HepG2 (cell line): ENCODE measurements around the gene PRM2. TPM values are rescaled to one million over a fixed set of nuclear protein-coding genes. Genes with fewer than 3 reads are reported as not detected.

ENCODE experiments used
- ARNT2 ChIP-seq: sonication (generic); formaldehyde crosslinking; IDR thresholded peaks from 2 replicates; pipeline ENCODE4 v1.8.0; 2022; ENCODE audit warnings: mild to moderate bottlenecking, low read depth, missing genetic modification reagents, moderate library complexity
- IRF2 ChIP-seq: IDR thresholded peaks from 2 replicates; pipeline ENCODE4 v1.6.1; 2018; ENCODE audit warnings: missing genetic modification reagents, missing compliant biosample characterization
- NFATC3 ChIP-seq: sonication (generic); formaldehyde crosslinking; IDR thresholded peaks from 2 replicates; pipeline ENCODE4 v1.5.1; 2020; ENCODE audit warnings: mild to moderate bottlenecking, missing genetic modification reagents
- SALL1 ChIP-seq: sonication (generic); formaldehyde crosslinking; IDR thresholded peaks from 2 replicates; pipeline ENCODE4 v1.8.0; 2022; ENCODE audit warnings: mild to moderate bottlenecking, missing genetic modification reagents
- ZMYM3 ChIP-seq: sonication (generic); formaldehyde crosslinking; IDR thresholded peaks from 2 replicates; pipeline ENCODE4 v1.5.1; 2020; ENCODE audit warnings: mild to moderate bottlenecking, missing genetic modification reagents
- ZNF205 ChIP-seq: IDR thresholded peaks from 2 replicates; pipeline ENCODE4 v1.6.1; 2018; ENCODE audit warnings: missing biosample characterization, missing genetic modification reagents
- ZNF383 ChIP-seq: sonication (generic); formaldehyde crosslinking; IDR thresholded peaks from 2 replicates; pipeline ENCODE4 v1.4.0; 2020; ENCODE audit warnings: missing genetic modification reagents, mild to moderate bottlenecking, borderline replicate concordance
- polyA plus RNA-seq, 8 experiments: library from polyadenylated mRNA; depleted of rRNA in 3 of 8; stranded (reverse) in 7 of 8; unstranded in 1 of 8; fragments of >200 nt; fragmentation: Illumina TruSeq in 4 of 8; extraction: Trizol in 4 of 8; gene quantifications; 2 replicates each; pipeline versions ENCODE4 v1.2.1 to v1.2.3, GENCODE V29; 2011 to 2016; ENCODE audit warnings: low read depth in 4 of 8, missing spikeins in 1 of 8, mixed read lengths in 1 of 8; ENCODE audit not compliant: insufficient read depth in 1 of 8
- total RNA-seq, 5 experiments: library from RNA; depleted of rRNA; stranded (reverse); fragments of >200 nt; fragmentation: Illumina TruSeq; extraction: Trizol; gene quantifications; 2 replicates each; pipeline ENCODE4 v1.2.3, GENCODE V29; 2016; ENCODE audit warnings: low read depth in 1 of 5
- TF ChIP-seq, protein P1 (sequence below): sonication (generic); formaldehyde crosslinking; IDR thresholded peaks from 2 replicates; pipeline ENCODE4 v1.5.0; 2020; ENCODE audit warnings: missing genetic modification reagents, mild to moderate bottlenecking, borderline replicate concordance
- TF ChIP-seq, protein P2 (sequence below): sonication (generic); formaldehyde crosslinking; IDR thresholded peaks from 2 replicates; pipeline ENCODE4 v1.4.0; 2020; ENCODE audit warnings: missing genetic modification reagents
- TF ChIP-seq, protein P3 (sequence below): IDR thresholded peaks from 2 replicates; pipeline ENCODE4 v1.6.1; 2018; ENCODE audit warnings: missing genetic modification reagents

Gene PRM2
- total and polyA plus RNA-seq, 2 of the 13 experiments (the other 11 are each of a cell fraction or from before 2014, with no cell fraction given): 0.54 TPM; not detected in 1

DNA sequence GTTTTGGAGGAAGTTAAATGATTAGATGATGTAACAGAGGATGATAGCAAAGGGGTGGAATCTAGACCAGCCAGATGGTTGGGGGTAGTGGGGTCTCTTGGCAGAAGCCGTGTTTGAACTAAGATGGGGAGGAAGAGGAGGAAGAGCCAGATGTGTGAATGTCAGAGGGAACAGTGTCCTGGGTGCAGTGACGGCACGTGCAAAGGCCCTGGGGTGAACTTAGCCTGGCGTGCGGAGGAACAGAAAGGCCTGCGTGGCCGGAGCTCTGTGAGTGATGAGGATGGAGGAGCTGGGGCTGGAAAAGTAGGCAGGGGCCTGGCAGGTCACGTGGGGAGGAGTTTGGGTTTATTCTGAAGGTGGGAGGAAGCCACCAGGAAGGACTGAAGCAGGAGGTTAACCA, 42.5 kb upstream of the PRM2 start (continued):
- TF ChIP-seq SALL1 (CRISPR knock-in tag): peak; percentile 18; the same call in 1 of the 2 replicates
- no peak for TF ChIP-seq ZNF383 (CRISPR knock-in tag)
- no peak for TF ChIP-seq NFATC3 (CRISPR knock-in tag)
- TF ChIP-seq, protein P1, sequence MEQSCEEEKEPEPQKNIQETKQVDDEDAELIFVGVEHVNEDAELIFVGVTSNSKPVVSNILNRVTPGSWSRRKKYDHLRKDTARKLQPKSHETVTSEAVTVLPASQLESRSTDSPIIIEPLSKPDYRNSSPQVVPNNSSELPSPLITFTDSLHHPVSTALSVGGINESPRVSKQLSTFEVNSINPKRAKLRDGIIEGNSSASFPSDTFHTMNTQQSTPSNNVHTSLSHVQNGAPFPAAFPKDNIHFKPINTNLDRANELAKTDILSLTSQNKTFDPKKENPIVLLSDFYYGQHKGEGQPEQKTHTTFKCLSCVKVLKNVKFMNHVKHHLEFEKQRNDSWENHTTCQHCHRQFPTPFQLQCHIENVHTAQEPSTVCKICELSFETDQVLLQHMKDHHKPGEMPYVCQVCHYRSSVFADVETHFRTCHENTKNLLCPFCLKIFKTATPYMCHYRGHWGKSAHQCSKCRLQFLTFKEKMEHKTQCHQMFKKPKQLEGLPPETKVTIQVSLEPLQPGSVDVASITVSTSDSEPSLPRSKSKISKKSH: no peak
- peak; percentile 90 for TF ChIP-seq ZMYM3 (CRISPR knock-in tag)
- TF ChIP-seq, protein P2, sequence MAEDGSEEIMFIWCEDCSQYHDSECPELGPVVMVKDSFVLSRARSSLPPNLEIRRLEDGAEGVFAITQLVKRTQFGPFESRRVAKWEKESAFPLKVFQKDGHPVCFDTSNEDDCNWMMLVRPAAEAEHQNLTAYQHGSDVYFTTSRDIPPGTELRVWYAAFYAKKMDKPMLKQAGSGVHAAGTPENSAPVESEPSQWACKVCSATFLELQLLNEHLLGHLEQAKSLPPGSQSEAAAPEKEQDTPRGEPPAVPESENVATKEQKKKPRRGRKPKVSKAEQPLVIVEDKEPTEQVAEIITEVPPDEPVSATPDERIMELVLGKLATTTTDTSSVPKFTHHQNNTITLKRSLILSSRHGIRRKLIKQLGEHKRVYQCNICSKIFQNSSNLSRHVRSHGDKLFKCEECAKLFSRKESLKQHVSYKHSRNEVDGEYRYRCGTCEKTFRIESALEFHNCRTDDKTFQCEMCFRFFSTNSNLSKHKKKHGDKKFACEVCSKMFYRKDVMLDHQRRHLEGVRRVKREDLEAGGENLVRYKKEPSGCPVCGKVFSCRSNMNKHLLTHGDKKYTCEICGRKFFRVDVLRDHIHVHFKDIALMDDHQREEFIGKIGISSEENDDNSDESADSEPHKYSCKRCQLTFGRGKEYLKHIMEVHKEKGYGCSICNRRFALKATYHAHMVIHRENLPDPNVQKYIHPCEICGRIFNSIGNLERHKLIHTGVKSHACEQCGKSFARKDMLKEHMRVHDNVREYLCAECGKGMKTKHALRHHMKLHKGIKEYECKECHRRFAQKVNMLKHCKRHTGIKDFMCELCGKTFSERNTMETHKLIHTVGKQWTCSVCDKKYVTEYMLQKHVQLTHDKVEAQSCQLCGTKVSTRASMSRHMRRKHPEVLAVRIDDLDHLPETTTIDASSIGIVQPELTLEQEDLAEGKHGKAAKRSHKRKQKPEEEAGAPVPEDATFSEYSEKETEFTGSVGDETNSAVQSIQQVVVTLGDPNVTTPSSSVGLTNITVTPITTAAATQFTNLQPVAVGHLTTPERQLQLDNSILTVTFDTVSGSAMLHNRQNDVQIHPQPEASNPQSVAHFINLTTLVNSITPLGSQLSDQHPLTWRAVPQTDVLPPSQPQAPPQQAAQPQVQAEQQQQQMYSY (CRISPR knock-in tag): no peak
- no peak for TF ChIP-seq IRF2
- no peak for TF ChIP-seq ZNF205 (CRISPR knock-in tag)
- no peak for TF ChIP-seq ARNT2 (CRISPR knock-in tag)
- TF ChIP-seq, protein P3, sequence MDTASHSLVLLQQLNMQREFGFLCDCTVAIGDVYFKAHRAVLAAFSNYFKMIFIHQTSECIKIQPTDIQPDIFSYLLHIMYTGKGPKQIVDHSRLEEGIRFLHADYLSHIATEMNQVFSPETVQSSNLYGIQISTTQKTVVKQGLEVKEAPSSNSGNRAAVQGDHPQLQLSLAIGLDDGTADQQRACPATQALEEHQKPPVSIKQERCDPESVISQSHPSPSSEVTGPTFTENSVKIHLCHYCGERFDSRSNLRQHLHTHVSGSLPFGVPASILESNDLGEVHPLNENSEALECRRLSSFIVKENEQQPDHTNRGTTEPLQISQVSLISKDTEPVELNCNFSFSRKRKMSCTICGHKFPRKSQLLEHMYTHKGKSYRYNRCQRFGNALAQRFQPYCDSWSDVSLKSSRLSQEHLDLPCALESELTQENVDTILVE (CRISPR knock-in tag): no peak
